Pancreas (tissue), 10 donors: ENCODE data around the gene DCC. TPM values are rescaled to one million over a fixed set of nuclear protein-coding genes. Genes with fewer than 3 reads are reported as not detected.

Source experiments
- ATAC-seq, 4 donors: fragments of 200-7000 bp; cut with Tn5 transposase; one replicate each; pipeline versions ENCODE4 v1.8.0 to v1.9.1; 2020; ENCODE audit warnings: mild to moderate bottlenecking in 4 of 4, moderate library complexity in 4 of 4
- DNase-seq, 6 donors: peaks; one replicate each; pipeline ENCODE4 v3.0.0-alpha.2; 2020
- FAIRE-seq: peaks from 2 replicates; lab custom pipeline; 2012; peaks lifted over from hg19 to GRCh38; lab: Jason Lieb, UNC
- H3K27ac ChIP-seq, 4 donors: fragments of 200-600 bp; sonication (generic); 1 replicate in 3 of 4; 2 replicates in 1 of 4; pipeline versions ENCODE4 v1.5.0 to v1.8.0; 2020
- H3K27me3 ChIP-seq, 4 donors: fragments of 200-600 bp; one replicate each; pipeline ENCODE4 v1.8.0; 2021
- H3K36me3 ChIP-seq, 3 donors: fragments of 200-600 bp; sonication (generic) in 1 of 3; one replicate each; pipeline versions ENCODE4 v1.5.0 to v1.8.0; 2020 to 2021
- H3K4me1 ChIP-seq, 3 donors: fragments of 200-600 bp; one replicate each; pipeline ENCODE4 v1.8.0; 2021
- H3K4me3 ChIP-seq, 4 donors: fragments of 200-600 bp; sonication (generic) in 2 of 4; one replicate each; pipeline versions ENCODE4 v1.5.0 to v1.8.0; 2020 to 2021
- H3K9me3 ChIP-seq, 4 donors: fragments of 200-600 bp; one replicate each; pipeline ENCODE4 v1.8.0; 2021
- CTCF ChIP-seq, 4 donors: fragments of 200-600 bp; sonication (generic) in 3 of 4; IDR thresholded peaks; one replicate each; pipeline versions ENCODE4 v1.5.0 to v1.8.0; 2021; ENCODE audit warnings: antibody characterized with exemption in 4 of 4
- WGBS, 2 donors: extraction: QIAGEN DNeasy Blood & Tissue Kit; methylation state at CpG; one replicate each; pipeline ENCODE4 v1.1.7; 2013; 5-methylcytosine and 5-hydroxymethylcytosine counted together
- intact Hi-C, 3 donors: fragments of 100-400 bp; cut with DNase I; formaldehyde crosslinking; loops; one replicate each; pipeline versions ENCODE4 v1.11.1 to v1.14.2; 2022
- polyA plus RNA-seq, 2 donors: library from polyadenylated mRNA; stranded (reverse); fragments of 200-250 nt; gene quantifications; one replicate each; pipeline ENCODE4 v1.2.3, GENCODE V29; 2013
- total RNA-seq, 6 donors: library from RNA; stranded (reverse); fragmentation: NEBNext Ultra II Directional in 4 of 6; extraction: Animal tissue kit (Norgen Biotek cat#: 25700) in 4 of 6; gene quantifications; one replicate each; pipeline versions ENCODE4 v1.2.1 to v1.2.4, GENCODE V29; 2021 to 2023
- donor health status: healthy with polysubstance abuse.
- donor health status: DM: no; HTN: no; CAD: no; lungs with moderate emphysema.
- donor health status: DM: no; HTN: no; CAD: no.
- donor health status: control.
- donor health status: control.
- donor health status: Bipolar disorder and iron deficiency.
- donor health status: DM: yes; HTN: yes; CAD: no.
- donor health status: DM: no; HTN: no; CAD: no.
- donor health status: DM: no; HTN: no; CAD: no.
- donor health status: DM: yes; HTN: yes; CAD: no.

DCC gene
- total and polyA plus RNA-seq, 8 donors, result 0.18 to 0.44 (median 0.28) TPM; not detected in 1

GRCh38 chr18:53441761-53442414 lies 1101.9 kb downstream of the DCC start:
- no peaks in the 10 kb centered on the region for H3K9me3 ChIP-seq
- H3K4me3 ChIP-seq, result no peak overlapping the region
- H3K27me3 ChIP-seq, result no peaks in the 10 kb centered on the region
- intact Hi-C loops, result no loop called here
- FAIRE-seq, result no peak
- WGBS, 2 donors, result 34 to 50% methylated on average over 3 of the region's 3 CpGs
- no peak for TF ChIP-seq CTCF (IDR thresholded peaks at IDR 0.05)
- no peaks in the 10 kb centered on the region for H3K36me3 ChIP-seq
- no peak for DNase-seq
- no peak overlapping the region for H3K27ac ChIP-seq
- no peak for ATAC-seq
- no peaks in the 10 kb centered on the region for H3K4me1 ChIP-seq

GRCh38 chr18:53442415-53442783 lies 1102.4 kb downstream of the DCC start:
- no peak for TF ChIP-seq CTCF (IDR thresholded peaks at IDR 0.05)
- Histone ChIP-seq H3K4me3 (no peak overlapping the region), H3K27me3 (no peaks in the 10 kb centered on the region), H3K27ac (no peak overlapping the region), H3K4me1 (no peaks in the 10 kb centered on the region), H3K9me3 (no peaks in the 10 kb centered on the region), H3K36me3 (no peaks in the 10 kb centered on the region)
- FAIRE-seq (no peak), ATAC-seq (no peak), DNase-seq (no peak)
- WGBS, 2 donors, result 54 to 59% methylated on average over 3 of the region's 3 CpGs
- intact Hi-C loops, result no loop called here

- no peak for ATAC-seq
- Histone ChIP-seq H3K27me3 (no peaks in the 10 kb centered on the region), H3K9me3 (no peaks in the 10 kb centered on the region), H3K36me3 (no peaks in the 10 kb centered on the region), H3K4me3 (no peak overlapping the region), H3K27ac (no peak overlapping the region), H3K4me1 (no peaks in the 10 kb centered on the region)
- TF ChIP-seq CTCF (IDR thresholded peaks at IDR 0.05), result no peak
- intact Hi-C loops, result no loop called here
- no peak for FAIRE-seq
- DNase-seq, result no peak
- 24 to 26% methylated on average over 2 of the region's 2 CpGs for WGBS, 2 donors
These were observed 1103.3 kb downstream of the DCC start for GRCh38 chr18:53443336-53443735.

GRCh38 chr18:53443831-53444230 lies 1103.8 kb downstream of the DCC start:
- 82 to 94% methylated on average over 4 of the region's 4 CpGs for WGBS, 2 donors

More at GRCh38 chr18:53443831-53444230, 1103.8 kb downstream of the DCC start:
- no peak overlapping the region for H3K4me3 ChIP-seq
- no peaks in the 10 kb centered on the region for H3K27me3 ChIP-seq
- no peak for FAIRE-seq
- H3K4me1 ChIP-seq, result no peaks in the 10 kb centered on the region
- no peak for TF ChIP-seq CTCF (IDR thresholded peaks at IDR 0.05)
- DNase-seq, result no peak
- intact Hi-C loops, result no loop called here
- H3K27ac ChIP-seq, result no peak overlapping the region
- no peaks in the 10 kb centered on the region for H3K36me3 ChIP-seq
- no peak for ATAC-seq
- H3K9me3 ChIP-seq, result no peaks in the 10 kb centered on the region
